AML-193 (cell line): Measurements from ENCODE around the gene ISG20.

ENCODE experiments used
- DNase-seq, 2 experiments: peaks; one replicate each; lab custom pipeline; 2025; lab: John Stamatoyannopoulos, UW

ISG20 gene

DNA sequence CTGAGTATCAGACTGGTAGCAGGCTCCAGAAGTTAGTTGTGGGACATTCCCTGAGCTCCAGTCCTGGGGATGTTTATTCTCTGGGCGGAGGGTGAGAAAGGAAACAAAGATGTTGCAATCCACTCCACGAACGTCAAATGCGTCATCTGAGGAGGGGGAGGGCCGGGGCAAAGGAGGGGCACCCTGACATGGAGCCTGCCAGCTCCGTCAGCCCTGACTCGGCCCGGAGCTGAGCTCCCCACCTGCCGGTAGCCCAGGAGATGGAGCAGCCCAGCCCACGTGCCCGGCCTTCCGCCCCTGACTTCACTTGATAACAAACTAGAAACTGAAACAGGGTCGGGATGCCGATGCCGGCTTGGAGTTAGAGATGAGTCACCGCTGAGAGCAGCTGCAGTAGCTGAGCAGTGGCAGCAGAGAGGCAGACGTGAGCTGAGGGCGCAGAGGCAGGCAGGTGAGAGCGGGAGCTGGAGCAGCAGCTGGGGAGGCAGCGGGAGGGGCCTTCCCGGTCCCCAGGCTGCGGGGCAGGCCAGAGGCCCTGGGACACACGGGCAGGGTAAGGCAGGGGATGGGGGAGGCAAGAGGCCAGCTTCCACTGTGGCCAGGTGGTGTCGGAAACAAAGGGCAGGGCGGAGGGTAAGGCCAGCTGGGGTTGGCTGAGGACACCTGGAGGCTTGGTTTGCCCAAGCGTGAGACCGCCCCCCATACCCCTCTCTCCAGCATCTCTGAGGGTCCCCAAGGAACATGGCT lies at the start of gene ISG20:
ISG20 (plus strand) TSS at position 391 of the 747 bp plus-strand sequence; CDS start at position 742, 351 bp downstream.
- peak; percentile 68 for DNase-seq

DNA sequence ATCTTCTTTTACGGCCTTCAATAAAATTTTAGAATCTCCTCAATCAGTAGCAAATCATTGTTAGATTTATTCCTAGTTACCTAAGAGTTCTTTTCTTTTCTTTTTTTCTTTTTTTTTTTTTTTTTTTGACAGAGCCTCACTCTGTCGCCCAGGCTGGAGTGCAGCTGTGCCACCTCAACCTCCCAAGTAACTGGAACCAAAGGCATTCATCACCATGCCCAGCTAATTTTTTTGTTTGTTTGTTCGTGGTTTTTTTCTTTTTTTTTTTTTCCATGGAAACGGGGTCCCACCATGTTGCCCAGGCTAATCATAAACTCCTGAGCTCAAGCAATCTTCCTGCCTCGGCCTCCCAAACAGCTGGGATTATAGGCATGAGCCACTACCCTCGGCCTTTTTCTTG lies 48.1 kb upstream of the ISG20 start:
- no peak for DNase-seq

DNA sequence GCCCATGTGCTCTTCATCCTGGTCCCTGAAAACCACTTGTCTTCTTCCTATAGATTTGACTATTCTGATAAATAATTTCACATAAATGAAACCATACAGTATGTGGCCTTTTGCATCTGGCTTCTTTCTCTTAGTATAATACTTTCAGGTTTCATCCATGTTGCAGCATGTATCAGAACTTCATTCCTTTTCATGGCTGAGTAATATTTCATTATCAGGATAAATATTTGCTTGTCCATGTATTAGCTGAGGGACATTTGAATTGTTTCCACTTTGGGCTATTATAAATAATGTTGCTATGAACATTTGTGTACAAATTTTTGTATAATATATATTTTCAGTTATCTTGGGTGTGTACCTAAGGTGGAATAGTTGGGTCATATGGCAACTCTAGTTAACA lies 47.4 kb upstream of the ISG20 start:
- DNase-seq: no peak

DNA sequence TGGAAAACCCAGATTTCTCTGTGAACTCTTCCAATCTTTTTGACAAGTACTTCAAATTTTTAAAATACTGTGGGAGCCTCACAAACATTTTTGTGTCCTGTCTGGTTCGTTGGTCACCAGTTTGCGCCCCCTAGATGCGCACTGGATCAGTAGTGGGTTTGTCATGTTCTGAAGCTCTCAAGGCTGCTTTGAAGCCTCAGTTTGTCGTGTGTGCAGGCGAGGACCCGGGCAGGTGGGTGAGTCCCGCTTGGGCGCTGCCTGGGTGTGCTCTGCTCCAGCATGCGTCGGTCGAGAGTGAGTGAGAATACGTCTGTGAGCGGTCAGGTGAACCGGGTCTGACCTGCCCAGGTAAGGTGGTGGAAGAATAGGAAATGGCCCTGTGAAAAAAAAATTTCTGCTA lies 34.9 kb upstream of the ISG20 start:
- DNase-seq: no peak

DNA sequence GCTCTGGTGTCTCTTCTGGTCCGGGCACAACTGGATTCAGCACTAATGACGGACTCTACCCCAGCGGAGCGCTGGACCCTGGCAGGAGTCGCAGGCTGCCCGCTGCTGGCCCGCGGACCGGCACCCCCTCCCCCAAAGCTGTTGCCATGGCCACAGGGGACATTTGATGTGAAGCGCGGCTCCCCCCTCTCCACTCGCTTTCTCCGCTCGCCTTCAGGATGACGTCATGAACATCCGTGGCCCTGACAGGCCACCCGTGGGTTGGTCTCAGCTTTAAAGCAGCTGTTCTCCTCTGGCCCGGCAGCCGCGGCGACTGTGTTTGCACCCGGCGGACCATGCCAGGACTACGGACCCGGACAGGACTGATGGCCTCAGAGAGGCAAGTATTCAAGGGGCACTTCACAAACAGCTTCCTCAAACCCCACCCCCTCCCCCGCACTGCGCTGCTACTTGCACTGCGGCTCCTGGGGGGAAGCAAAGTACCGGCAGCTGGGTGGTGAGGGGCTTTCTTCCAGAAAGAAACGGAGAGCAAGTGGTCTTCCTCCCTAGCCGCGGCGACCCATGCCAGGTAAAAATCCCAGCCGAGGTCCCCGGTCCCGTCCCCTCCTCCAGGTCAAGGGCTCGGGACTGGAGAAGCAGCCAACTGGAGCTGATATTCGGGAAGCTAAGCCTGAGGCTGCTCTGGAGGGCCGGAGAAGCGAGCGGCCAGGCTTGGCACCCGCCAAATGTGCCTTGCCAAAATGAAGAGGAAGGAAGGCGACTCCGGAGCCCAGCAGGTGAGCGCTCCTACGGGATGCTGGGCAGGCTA lies 34.2 kb upstream of the ISG20 start:
- DNase-seq: no peak

DNA sequence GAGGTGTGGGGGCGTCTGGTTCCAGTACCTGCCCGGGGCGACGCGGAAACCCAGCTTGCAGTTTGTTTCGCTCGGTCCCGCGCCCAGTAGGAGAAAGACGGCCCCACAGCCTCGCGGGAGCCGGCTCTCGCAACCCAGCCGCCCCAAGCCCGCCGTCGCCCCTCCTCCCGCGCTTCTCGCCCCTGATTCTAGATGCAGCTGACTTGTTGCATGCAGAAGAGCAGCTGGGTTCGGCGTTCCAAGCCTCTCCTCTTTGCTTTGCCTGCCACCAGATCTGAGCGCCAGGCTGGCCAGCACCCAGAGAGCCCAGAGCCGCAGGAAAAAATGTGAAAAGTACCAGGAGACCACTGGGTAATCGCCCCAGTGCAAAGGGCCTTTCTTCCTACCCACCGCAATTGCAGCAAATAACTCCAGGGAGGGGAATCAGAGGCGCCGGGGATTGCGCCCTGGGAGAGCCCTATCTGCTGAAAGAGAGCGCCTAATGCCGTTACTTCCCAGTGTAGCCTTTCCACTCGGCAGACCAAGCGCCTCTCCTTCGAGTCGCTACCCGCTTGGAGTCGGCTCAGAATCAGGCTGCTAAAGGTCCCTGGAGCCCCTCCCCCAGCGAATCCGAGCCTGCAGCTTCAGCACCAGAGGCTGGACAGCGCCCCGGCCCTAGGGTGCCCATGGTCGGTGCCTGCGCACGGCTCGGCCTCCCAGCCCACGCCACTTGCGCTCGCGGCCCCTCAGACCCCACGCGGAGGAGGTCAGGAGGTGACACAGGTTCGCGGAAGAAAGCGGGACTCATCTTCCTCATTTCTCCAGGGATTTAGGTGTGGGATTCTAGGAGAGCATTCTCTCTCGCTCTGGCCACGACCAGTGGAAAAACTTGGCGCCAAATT lies 33.4 kb upstream of the ISG20 start:
- no peak for DNase-seq

DNA sequence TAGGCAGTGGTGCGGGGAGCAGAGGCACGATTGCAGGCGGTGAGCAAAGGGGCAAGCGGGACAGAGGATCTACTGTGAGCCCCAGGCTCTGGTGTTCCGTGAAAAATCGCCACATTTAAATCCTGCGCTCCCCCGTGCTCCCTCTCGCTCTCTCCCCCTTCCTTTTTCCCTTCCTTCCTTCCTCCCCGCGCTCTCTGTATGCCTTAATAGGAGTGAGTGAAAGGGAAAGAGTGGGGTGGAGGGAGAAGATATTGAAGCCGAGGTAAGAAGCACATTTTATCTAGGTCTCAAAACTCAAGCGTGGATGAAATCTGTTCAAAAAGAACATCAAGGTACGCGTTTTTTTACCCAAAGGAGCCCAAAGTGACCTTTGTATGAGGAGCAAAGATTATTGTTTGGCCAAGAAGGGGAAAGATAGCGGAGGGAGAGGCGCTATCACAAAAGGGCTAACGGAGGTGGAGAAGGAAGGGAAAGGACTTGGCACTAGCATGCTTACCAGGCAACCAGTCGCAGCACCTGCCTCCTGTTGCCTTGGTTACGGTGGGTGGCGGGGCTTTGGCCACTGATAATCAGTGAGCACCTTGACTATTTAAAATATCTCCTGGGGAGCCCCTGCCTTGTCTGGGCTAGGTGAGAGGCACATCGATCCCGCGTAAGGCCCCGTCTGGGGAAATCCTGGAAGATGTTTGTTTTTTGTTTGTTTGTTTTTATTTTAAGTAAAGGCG lies 32.6 kb upstream of the ISG20 start:
- DNase-seq: no peak

DNA sequence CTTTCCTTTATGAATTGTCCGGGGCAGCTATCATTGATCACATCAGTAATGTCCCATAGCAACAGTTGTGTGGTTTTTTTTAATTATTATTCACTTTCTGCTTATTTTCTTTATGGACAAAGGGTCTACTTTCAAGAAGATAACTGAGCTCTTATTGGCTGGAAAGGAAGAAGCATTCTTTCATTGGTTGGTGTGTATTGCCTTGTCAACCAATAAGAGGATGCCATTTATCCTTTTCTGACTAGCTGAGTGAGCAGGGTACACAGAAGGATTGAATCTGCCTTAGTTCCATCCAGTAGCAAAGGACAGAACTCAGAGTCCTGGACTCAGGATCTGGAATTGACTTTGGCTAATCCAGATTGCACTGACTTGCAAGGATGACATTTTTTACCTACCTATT lies 30.9 kb upstream of the ISG20 start:
- DNase-seq: no peak

DNA sequence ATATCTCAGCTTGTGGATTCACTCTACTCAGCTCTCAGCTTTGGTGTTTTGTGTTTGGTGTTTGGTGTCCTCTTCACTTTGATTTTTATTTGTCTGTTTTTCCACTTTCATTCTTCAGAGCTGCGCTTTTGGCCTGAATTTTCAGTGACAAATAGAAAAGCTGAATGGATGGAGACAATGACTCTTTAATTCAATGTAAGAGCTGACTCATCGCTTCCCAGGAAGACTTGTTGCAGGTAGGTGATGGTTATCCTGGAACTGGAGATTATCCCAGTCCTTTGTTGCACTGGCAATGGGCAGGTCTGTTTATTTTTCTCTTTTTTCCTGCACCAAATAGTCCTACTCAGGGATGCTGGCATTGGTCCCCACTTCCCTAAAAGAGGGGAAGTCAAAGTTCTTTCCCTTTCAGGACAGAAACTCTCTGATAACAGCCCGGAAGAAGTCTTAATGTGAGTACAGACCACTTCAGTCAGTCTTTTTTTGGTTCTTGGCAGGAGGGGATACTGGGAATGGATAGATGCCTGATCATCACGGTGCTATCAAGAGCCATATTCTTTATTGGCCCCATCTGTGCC lies 30.1 kb upstream of the ISG20 start:
- DNase-seq: no peak

DNA sequence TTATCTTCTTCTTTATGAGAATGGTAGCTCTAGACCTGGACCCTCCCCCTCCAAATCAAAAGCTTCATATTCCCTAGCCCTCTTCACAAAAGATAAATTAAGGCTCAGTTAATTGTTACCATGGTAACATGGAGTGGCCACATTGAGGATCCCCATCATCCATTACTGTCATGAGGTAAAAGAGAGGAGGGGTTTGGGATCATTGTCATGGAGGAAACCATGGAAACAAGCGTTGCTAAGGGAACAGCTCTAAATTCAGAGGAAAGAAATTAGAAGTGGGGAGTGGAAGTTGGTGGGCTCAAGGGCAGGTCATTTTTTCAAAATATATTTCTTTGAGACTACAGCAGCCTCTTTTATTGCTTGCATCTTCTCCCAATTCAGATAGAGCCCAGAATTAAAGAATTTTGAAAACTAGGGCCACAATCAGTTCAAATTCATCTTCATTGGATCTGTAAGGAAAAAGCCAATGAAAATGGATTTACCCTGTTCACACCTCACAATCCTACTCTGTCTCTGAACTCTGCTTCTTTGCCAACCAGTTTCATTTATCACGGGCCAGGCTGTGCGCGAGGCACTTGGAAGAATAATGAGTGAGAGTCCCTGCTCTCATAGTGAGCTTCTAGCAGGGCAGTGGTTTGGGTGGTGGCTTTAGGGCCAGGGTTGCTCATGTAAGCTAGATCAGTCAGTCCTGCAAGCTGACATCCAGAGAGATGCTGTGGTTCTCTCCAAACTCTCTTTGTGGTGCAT lies 29.3 kb upstream of the ISG20 start:
- DNase-seq: no peak

DNA sequence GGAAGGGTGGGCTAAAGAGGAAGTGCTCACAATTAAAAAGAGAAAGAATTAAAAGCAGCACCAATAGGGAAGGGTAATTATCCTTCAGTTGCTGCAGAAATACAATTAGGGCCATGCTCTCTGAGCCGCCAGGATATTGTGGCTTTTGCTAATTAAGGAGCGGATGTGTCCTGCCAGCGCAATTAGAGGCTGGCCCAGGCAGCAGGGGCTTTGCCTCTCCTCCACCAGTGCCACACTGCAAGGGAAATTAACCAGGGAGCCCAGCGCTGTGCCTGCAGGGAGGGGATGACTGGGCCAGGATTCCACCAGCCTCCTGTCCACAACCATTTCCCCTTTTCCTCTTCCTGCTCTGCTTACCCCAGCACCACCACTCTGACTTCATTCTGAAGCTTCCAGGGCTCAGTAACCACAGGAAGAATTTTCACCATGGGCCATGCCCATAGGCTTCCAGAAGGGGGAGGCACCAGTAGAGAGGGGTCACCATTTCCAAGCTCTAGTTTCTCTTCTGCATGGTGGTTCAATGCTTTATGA lies 28.1 kb upstream of the ISG20 start:
- peak; percentile 25 to 38 for DNase-seq

DNA sequence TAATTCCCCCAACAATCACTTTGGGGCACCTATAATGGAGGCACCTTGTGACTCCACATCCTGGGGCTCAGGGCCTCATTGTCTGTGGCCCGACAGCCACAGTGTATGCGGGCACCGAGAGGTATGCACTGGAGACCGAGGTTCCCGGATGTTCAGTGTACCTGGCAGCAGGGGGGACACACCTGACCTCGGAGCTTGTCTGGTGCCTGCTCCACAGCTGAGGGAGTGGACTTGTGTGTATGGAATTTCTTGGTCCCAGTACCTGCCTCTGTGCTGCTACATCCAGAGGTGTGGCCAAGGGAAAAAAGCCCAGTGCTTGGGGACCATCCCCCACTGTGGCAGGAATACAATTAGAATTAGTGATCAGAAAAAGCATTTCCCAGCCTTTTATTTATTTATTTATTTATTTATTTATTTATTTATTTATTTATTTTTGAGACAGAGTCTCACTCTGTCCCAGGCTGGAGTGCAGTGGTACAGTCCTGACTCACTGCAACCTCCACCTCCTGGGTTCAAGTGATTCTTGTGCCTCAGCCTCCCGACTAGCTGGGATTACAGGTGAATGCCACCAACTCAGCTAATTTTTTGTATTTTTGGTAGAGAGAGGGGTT lies 26.5 kb upstream of the ISG20 start:
- DNase-seq: no peak

DNA sequence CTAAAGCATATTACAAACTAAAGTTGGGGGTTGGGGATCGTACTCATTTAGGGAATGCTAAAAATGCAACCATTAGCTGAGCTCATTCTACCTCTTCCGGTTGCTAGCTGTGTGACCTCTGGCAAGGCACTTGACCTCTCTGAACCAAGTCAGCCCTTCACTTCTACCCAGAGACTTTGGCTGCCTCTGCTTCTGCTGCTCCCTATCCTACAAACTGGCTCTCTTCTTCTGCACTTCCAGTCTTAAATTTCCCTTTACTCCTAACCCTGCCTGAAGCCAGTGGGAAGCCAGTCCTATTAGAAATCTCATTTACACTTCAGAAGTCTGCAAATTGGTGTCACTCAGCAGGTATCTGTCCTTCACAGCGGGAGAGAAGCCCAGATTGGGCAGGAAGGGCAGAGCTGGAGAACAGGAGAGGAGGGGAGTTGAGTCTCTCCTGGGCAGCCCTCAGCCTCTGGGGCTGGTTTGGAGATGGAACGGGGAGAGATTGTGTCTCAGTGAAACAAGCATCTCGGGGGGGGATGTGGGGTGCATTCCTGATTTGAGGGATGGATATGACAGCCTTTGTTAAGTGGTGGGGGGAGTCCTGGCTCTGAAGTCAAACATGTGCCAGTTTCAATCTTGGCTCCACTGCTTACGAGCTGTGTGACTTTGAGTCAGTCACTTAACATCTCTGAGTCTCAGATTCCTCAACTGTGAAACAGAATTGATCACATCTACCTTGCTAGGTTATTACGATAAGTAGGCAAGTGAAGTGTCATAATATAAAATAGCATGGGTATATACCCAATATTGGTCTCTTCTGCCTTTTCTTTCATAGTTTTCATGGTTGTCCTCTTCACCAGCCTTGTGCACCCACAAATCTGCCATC lies 25.5 kb upstream of the ISG20 start:
- no peak for DNase-seq

DNA sequence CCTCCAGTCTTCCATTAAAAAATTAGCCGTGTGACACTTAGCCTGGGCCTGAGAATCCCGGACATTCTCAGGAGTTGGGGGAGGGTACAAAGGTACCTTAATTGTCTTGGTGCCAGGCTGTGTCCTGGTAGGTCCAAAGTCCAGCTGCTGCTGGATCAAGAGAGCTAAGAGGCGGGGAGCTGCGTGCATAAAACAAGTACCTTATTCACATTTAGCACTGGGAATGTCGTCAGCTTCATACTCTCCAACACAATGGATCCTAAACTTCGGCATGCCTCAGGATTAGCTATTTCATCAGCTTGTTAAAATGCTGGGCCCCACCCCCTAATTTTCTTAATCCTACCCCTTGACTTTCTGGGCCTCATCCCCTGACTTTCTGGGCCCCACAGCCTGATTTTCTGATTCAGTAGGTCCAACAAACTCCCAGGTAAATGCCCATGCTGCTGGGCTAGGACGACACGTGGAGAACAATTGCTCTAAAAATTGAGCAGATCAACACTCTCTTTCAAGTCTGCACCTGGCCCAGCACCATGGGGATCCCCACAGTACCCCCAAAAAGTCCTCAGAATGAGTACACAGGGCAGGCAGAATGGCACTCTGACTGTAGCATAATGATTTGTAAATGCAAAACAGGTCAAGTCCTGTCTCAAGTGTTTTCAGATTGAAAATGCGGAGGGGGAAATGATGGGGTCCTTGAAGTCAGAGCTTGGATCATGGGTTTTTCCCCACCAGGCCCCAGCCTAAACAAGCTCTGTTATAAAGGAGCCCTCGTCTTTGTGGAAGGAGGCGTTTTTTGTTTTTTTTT lies 23.3 kb upstream of the ISG20 start:
- no peak for DNase-seq

DNA sequence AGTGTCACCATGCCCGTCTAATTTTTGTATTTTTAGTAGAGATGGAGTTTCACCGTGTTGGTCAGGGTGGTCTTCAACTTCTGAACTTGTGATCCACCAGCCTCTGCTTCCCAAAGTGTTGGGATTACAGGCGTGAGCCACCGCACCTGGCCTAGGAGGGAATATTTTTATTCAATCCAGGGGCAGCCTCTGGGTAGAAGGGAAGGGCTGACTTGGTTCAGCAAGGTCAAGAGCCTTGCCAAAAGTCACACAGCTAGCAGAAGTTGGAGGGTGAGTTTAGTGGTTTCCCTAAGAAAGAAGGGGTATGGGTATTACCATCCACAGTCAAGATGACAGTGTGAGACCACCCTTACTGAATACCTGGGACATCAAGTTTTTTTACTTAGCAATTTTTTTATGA lies 22.6 kb upstream of the ISG20 start:
- DNase-seq: no peak

DNA sequence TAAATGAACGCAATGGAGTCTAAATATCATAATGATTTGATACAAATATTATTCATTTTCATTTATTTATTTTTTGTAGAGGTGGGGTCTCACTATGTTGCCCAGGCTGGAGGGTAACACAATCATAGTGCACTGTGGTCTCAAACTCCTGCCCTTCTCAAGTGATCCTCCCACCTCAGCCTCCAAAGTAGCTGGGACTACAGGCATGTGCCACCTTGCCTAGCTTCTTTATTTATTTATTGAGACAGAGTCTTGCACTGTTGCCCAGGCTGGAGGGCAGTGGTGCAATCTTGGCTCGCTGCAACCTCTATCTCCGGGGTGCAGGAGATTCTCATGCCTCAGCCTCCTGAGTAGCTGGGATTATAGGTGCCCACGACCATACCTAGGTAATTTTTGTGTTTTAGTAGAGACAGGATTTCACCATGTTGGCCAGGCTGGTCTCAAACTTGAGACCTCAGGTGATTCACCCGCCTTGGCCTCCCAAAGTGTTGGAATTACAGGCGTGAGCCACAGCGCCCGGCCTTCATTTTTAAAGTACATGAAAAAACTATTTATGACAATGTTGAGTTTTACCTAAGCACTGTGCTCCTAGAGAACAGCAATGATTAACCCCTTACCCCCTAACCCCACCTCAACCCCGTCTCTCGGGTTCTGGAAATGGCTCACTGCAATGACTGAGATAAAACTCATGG lies 21.6 kb upstream of the ISG20 start:
- DNase-seq: no peak

DNA sequence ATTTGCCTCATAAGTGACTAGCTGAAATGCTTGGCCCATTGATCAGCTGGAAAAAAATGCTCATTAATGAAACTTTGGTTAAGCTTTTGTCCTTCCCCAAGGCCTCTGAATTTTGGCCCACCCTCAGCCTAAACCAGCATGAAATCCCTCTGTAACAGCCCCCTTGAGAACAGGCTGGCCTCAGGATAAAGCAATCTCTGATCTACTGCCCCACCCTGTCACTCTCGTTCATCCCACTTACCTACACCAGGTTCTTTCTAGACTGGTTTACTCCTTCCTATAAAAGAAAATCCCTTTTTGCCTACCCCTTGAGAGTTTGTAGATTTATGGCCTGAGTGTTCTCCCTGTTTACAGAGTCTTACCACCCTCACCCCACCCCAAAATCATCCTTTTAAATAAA lies 21.0 kb upstream of the ISG20 start:
- no peak for DNase-seq

DNA sequence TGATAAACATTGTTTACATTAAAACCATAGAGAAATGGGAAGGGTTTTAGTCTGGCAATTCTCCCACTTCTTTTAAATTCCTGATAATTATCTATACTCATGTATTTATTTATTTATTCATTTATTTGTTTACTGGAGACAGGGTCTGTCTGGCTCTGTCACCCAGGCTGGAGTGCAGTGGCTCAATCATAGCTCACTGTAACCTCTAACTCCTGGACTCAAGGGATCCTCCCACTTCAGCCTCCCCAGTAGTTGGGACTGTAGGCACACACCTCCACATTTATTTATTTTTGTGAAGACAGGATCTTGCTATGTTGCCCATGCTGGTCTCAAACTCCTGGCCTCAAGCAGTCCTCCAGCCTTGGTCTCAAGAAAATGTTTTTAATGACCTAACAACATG lies 20.1 kb upstream of the ISG20 start:
- DNase-seq: no peak
